ENCODE data around the gene GHDC. TPM values are rescaled to one million over a fixed set of nuclear protein-coding genes. Genes with fewer than 3 reads are reported as not detected.

Gene GHDC
- total RNA-seq (2021), result 8.5 and 11.0 TPM in 2 replicates
- long read RNA-seq, partial matches to known transcripts, result 0 of 4 reads
- long read RNA-seq, other reads (novel, unspliced or antisense), result 2 of 4 reads

- peak within 1 kb of the TSS; percentile 23; the same call in 1 of the 2 replicates for H3K14ac ChIP-seq (ENCODE audit: insufficient read depth, low read length)
- DNase-seq, result peak; percentile 88
- TF ChIP-seq CTCF (conservative IDR thresholded peaks at IDR 0.05), result no peak
- no peak within 1 kb of the TSS for H3K9ac ChIP-seq (ENCODE audit: extremely low read depth, insufficient read length, low read length)
- H3K79me1 ChIP-seq (ENCODE audit: insufficient read depth, low read depth, low read length, poor library complexity, severe bottlenecking), result no peaks in the 10 kb centered on the region
- H3K79me2 ChIP-seq (ENCODE audit: insufficient read depth, low read length), result no peaks in the 10 kb centered on the region
- no peaks in the 10 kb centered on the region for H4K20me1 ChIP-seq (ENCODE audit: control insufficient read depth, insufficient read depth, insufficient read length)
- H3K4me2 ChIP-seq (ENCODE audit: insufficient read depth, insufficient read length, low read length), result peak within 1 kb of the TSS; percentile 69
- H2BK120ac ChIP-seq (ENCODE audit: low read depth, low read length, poor library complexity, severe bottlenecking), result no peak within 1 kb of the TSS
- Mint-ChIP-seq H3K36me3 (ENCODE audit: insufficient read depth in 1 of 3, low read depth in 3 of 3) (no peaks in the 10 kb centered on the region), H3K4me3 (peak within 1 kb of the TSS; percentile 66 to 72), H3K4me1 (peaks cover 11 to 17% of the 10 kb centered on the region in 2 experiments), H3K27ac (peak within 1 kb of the TSS in 2 of 3 experiments; percentile 86 to 91; a peak in 3 of 7 replicates), H3K27me3 (ENCODE audit: low read depth) (no peaks in the 10 kb centered on the region), H3K9me3 (no peaks in the 10 kb centered on the region)
- no peak within 1 kb of the TSS for H4K8ac ChIP-seq (replicated peaks; ENCODE audit: insufficient read length, low read depth, low read length)
- H3K4me1 ChIP-seq (ENCODE audit: insufficient read depth, low read length), result no peaks in the 10 kb centered on the region
- no peaks in the 10 kb centered on the region for H3K27me3 ChIP-seq (ENCODE audit: insufficient read depth, low read length)
- H2AK5ac ChIP-seq (ENCODE audit: insufficient read length, low read length), result no peak within 1 kb of the TSS
- H3K27ac ChIP-seq (ENCODE audit: insufficient read length, low read depth, low read length), result no peak within 1 kb of the TSS
- no peak within 1 kb of the TSS for H2BK5ac ChIP-seq (ENCODE audit: insufficient read length, low read length)
- no peak within 1 kb of the TSS for H4K91ac ChIP-seq (ENCODE audit: insufficient read length, low read depth, low read length)
- H3K23me2 ChIP-seq (ENCODE audit: insufficient read length, low read depth, low read length, poor library complexity, severe bottlenecking), result peaks cover 3% of the 10 kb centered on the region
- no CpG with 5 or more reads among the region's 24 CpGs for WGBS (ENCODE audit: extremely low coverage, insufficient read length, low lambda C conversion rate)
- no peak within 1 kb of the TSS for H2BK12ac ChIP-seq (ENCODE audit: insufficient read length, low read depth, low read length)
- H4K5ac ChIP-seq (ENCODE audit: insufficient read length, low read depth, low read length), result no peak within 1 kb of the TSS
- no peak within 1 kb of the TSS for H2BK20ac ChIP-seq (ENCODE audit: low read depth, low read length, poor library complexity, severe bottlenecking)
- H2AFZ ChIP-seq (ENCODE audit: low read length), result peak within 1 kb of the TSS; percentile 17
- H3K9me3 ChIP-seq (ENCODE audit: control insufficient read depth, low read depth, low read length), result no peaks in the 10 kb centered on the region
- H2BK15ac ChIP-seq (ENCODE audit: low read depth, low read length), result no peak within 1 kb of the TSS
- H3K23ac ChIP-seq (ENCODE audit: insufficient read length, low read depth, low read length), result no peak within 1 kb of the TSS
- H3K18ac ChIP-seq (ENCODE audit: insufficient read length, low read depth, low read length), result peak within 1 kb of the TSS; percentile 28
- no peak within 1 kb of the TSS for H3K4ac ChIP-seq (ENCODE audit: low read depth, low read length)
- H3T11ph ChIP-seq (ENCODE audit: low read length), result no peak within 1 kb of the TSS
- no peak within 1 kb of the TSS for H3K56ac ChIP-seq (ENCODE audit: insufficient read length, low read depth, low read length)
Observed at GRCh38 chr17:42193969-42194899, at the start of gene GHDC. Gene GHDC, minus strand, starts transcription at chr17:42194494. Its CDS starts 913 bp downstream, at chr17:42193581.
